Calu3 (cell line): ENCODE measurements around the gene KNL1. TPM values are rescaled to one million over a fixed set of nuclear protein-coding genes. Genes with fewer than 3 reads are reported as not detected.

ENCODE experiments used
- BruUV-seq: library from RNA; stranded (reverse); fragments of 400-500 nt; replicated peaks from 2 replicates; lab custom pipeline; 2021; lab: Mats Ljungman, UMichigan
- CTCF ChIA-PET: fragments of 300-600 bp; sonication (Branson Sonifier 250); formaldehyde crosslinking; loops from one replicate; lab custom pipeline; 2022; ENCODE audit warnings: antibody characterized with exemption; lab: Charles Lee
- DNase-seq: peaks from one replicate; pipeline ENCODE4 v3.0.0; 2022
- H3K27ac Mint-ChIP-seq: one replicate; pipeline ENCODE4 v1.8.0; 2022; ENCODE audit warnings: mixed read lengths; ENCODE audit not compliant: unreplicated experiment
- H3K27me3 Mint-ChIP-seq: one replicate; pipeline ENCODE4 v1.8.0; 2022; ENCODE audit warnings: mixed read lengths; ENCODE audit not compliant: unreplicated experiment
- H3K36me3 Mint-ChIP-seq: one replicate; pipeline ENCODE4 v1.8.0; 2022; ENCODE audit warnings: mild to moderate bottlenecking, moderate library complexity, mixed read lengths; ENCODE audit not compliant: insufficient read depth, unreplicated experiment
- H3K4me1 Mint-ChIP-seq: one replicate; pipeline ENCODE4 v1.8.0; 2022; ENCODE audit warnings: mild to moderate bottlenecking, low read depth, mixed read lengths; ENCODE audit not compliant: unreplicated experiment
- H3K4me3 Mint-ChIP-seq: one replicate; pipeline ENCODE4 v1.8.0; 2022; ENCODE audit warnings: mild to moderate bottlenecking, low read depth, moderate library complexity, mixed read lengths; ENCODE audit not compliant: unreplicated experiment
- H3K9me3 Mint-ChIP-seq: one replicate; pipeline ENCODE4 v1.8.0; 2022; ENCODE audit warnings: low read depth, mixed read lengths; ENCODE audit not compliant: unreplicated experiment
- CTCF ChIP-seq: fragments of 200-600 bp; IDR thresholded peaks from one replicate; pipeline ENCODE4 v1.8.0; 2022; ENCODE audit warnings: antibody characterized with exemption; ENCODE audit not compliant: unreplicated experiment
- intact Hi-C: fragments of 100-400 bp; cut with micrococcal nuclease; formaldehyde crosslinking; loops from one replicate; pipeline ENCODE4 v1.10.0; 2022; ENCODE audit not compliant: unreplicated experiment
- total RNA-seq: library from RNA; stranded (reverse); gene quantifications from 2 replicates; pipeline ENCODE4 v1.2.3, GENCODE V29; 2022

KNL1 gene
- total RNA-seq, 1 experiment from 2014 or later: 19.0 TPM

GRCh38 chr15:40685376-40685775 lies 91.3 kb downstream of the KNL1 start:
- Mint-ChIP-seq H3K4me1 (no peaks in the 10 kb centered on the region), H3K36me3 (no peaks in the 10 kb centered on the region), H3K27ac (no peak overlapping the region), H3K4me3 (no peak overlapping the region), H3K9me3 (no peaks in the 10 kb centered on the region), H3K27me3 (no peaks in the 10 kb centered on the region)
- BruUV-seq: no TSS peak
- TF ChIP-seq CTCF: no peak
- intact Hi-C loops: no loop called here
- CTCF ChIA-PET: no interaction called here
- DNase-seq: no peak

- H3K27ac Mint-ChIP-seq: no peak overlapping the region
- no peak for TF ChIP-seq CTCF
- DNase-seq: no peak
- H3K36me3 Mint-ChIP-seq: peaks cover 2% of the 10 kb centered on the region
- H3K27me3 Mint-ChIP-seq: no peaks in the 10 kb centered on the region
- intact Hi-C loops: no loop called here
- H3K4me3 Mint-ChIP-seq: no peak overlapping the region
- no peaks in the 10 kb centered on the region for H3K9me3 Mint-ChIP-seq
- no TSS peak for BruUV-seq
- H3K4me1 Mint-ChIP-seq: peaks cover 4% of the 10 kb centered on the region
- CTCF ChIA-PET: no interaction called here
These were observed 95.1 kb downstream of the KNL1 start for GRCh38 chr15:40688932-40689799.

GRCh38 chr15:40691737-40692136 lies 97.7 kb downstream of the KNL1 start:
- Mint-ChIP-seq H3K9me3 (no peaks in the 10 kb centered on the region), H3K4me1 (peaks cover 6% of the 10 kb centered on the region), H3K27ac (no peak overlapping the region), H3K27me3 (no peaks in the 10 kb centered on the region), H3K4me3 (no peak overlapping the region), H3K36me3 (peaks cover 17% of the 10 kb centered on the region)
- intact Hi-C loops: no loop called here
- CTCF ChIA-PET: no interaction called here
- no peak for DNase-seq
- TF ChIP-seq CTCF: no peak
- no TSS peak for BruUV-seq

- TSS peak; percentile 69 for BruUV-seq
- Mint-ChIP-seq H3K27me3 (no peaks in the 10 kb centered on the region), H3K4me3 (peak overlapping the region; percentile 86), H3K27ac (peak overlapping the region; percentile 12), H3K4me1 (peaks cover 6% of the 10 kb centered on the region), H3K9me3 (no peaks in the 10 kb centered on the region), H3K36me3 (peaks cover 23% of the 10 kb centered on the region)
- no peak for DNase-seq
- CTCF ChIA-PET: interaction anchor here (1.1 to 1.4 kb wide), 3 partner anchors 153 to 198 kb away, joined by 3 to 4 read pairs (median 3); no protein-coding TSS in a partner anchor
- intact Hi-C loops: no loop called here
- TF ChIP-seq CTCF: no peak
These were observed 100.0 kb downstream of the KNL1 start for GRCh38 chr15:40693904-40694687.
